Keratinocyte (primary cell): ENCODE results near the gene TMEM234. TPM values are rescaled to one million over a fixed set of nuclear protein-coding genes. Genes with fewer than 3 reads are reported as not detected.
A peak's percentile ranks its signal among the peaks of the same experiment; 100 is the strongest.

Experiments
- DNase-seq: peaks from one replicate; pipeline ENCODE4 v3.0.0-alpha.2; 2011; ENCODE audit warnings: low read depth, missing footprints, low spot score
- FAIRE-seq: peaks from 2 replicates; lab custom pipeline; 2011; peaks lifted over from hg19 to GRCh38; lab: Jason Lieb, UNC
- H2AFZ ChIP-seq: 2 replicates; pipeline ENCODE4 v1.6.0; 2012; ENCODE audit warnings: low read length, control low read depth, inconsistent platforms; ENCODE audit not compliant: control insufficient read depth
- H3K27ac ChIP-seq: 2 replicates; pipeline ENCODE4 v1.5.1; 2011; ENCODE audit warnings: low read length; ENCODE audit not compliant: control insufficient read depth, insufficient read depth
- H3K27me3 ChIP-seq: 3 replicates; pipeline ENCODE4 v1.6.0; 2011; ENCODE audit warnings: low read length; ENCODE audit not compliant: control insufficient read depth, insufficient read depth; ENCODE audit errors: extremely low read depth
- H3K36me3 ChIP-seq, 2 experiments: 2 replicates in 1 of 2; 3 replicates in 1 of 2; pipeline ENCODE4 v1.5.1; 2011; ENCODE audit warnings: low read length in 2 of 2, mild to moderate bottlenecking in 1 of 2; ENCODE audit not compliant: control insufficient read depth in 2 of 2, insufficient read depth in 2 of 2; ENCODE audit errors: extremely low read depth in 1 of 2
- H3K4me1 ChIP-seq: 3 replicates; pipeline ENCODE4 v1.5.1; 2011; ENCODE audit warnings: low read length; ENCODE audit not compliant: control insufficient read depth, insufficient read depth; ENCODE audit errors: extremely low read depth
- H3K4me2 ChIP-seq: 3 replicates; pipeline ENCODE4 v1.6.0; 2011; ENCODE audit warnings: low read depth, low read length; ENCODE audit not compliant: control insufficient read depth, insufficient read depth; ENCODE audit errors: extremely low read depth
- H3K4me3 ChIP-seq, 3 experiments: fragments of 200-600 bp in 1 of 3; sonication (generic) in 1 of 3; 2 replicates in 2 of 3; 3 replicates in 1 of 3; pipeline ENCODE4 v1.5.1; 2011 to 2016; ENCODE audit warnings: low read length in 3 of 3, mild to moderate bottlenecking in 3 of 3, control low read depth in 2 of 3, inconsistent platforms in 1 of 3, low read depth in 1 of 3, mixed read lengths in 1 of 3, mixed run types in 1 of 3, moderate library complexity in 1 of 3; ENCODE audit not compliant: control insufficient read depth in 2 of 3, insufficient read depth in 2 of 3; ENCODE audit errors: extremely low read depth in 1 of 3
- H3K79me2 ChIP-seq: 2 replicates; pipeline ENCODE4 v1.6.0; 2012; ENCODE audit warnings: low read length; ENCODE audit not compliant: control insufficient read depth, insufficient read depth
- H3K9ac ChIP-seq: 3 replicates; pipeline ENCODE4 v1.6.0; 2011; ENCODE audit warnings: low read length; ENCODE audit not compliant: control insufficient read depth, insufficient read depth; ENCODE audit errors: extremely low read depth
- H3K9me1 ChIP-seq: 3 replicates; pipeline ENCODE4 v1.6.0; 2011; ENCODE audit warnings: low read length; ENCODE audit not compliant: control insufficient read depth, insufficient read depth; ENCODE audit errors: extremely low read depth
- H3K9me3 ChIP-seq: 2 replicates; pipeline ENCODE4 v1.5.1; 2012; ENCODE audit warnings: low read depth, low read length; ENCODE audit not compliant: control insufficient read depth
- H4K20me1 ChIP-seq: 3 replicates; pipeline ENCODE4 v1.6.0; 2011; ENCODE audit warnings: low read length; ENCODE audit not compliant: control insufficient read depth, insufficient read depth; ENCODE audit errors: extremely low read depth
- EZH2 ChIP-seq: IDR thresholded peaks from one replicate; pipeline ENCODE4 v1.6.1; 2012; ENCODE audit warnings: inconsistent platforms, mild to moderate bottlenecking, low read length, moderate library complexity
- dilution Hi-C: fragments of 300-500 bp; cut with MboI; formaldehyde crosslinking; loops from one replicate; pipeline ENCODE4 v1.7.0; 2020; ENCODE audit warnings: low sequenced_read_pairs; ENCODE audit not compliant: extremely low pct_ligation_motif_present
- polyA plus RNA-seq, 5 experiments: library from polyadenylated mRNA; depleted of rRNA in 3 of 5; stranded (reverse) in 3 of 5; stranded (forward) in 1 of 5; unstranded in 1 of 5; fragments of >200 nt; gene quantifications; 1 replicate in 1 of 5; 2 replicates in 3 of 5; 3 replicates in 1 of 5; pipeline versions ENCODE4 v1.2.1 to v1.2.3, GENCODE V29; 2011 to 2012; ENCODE audit warnings: missing spikeins in 2 of 5, low read depth in 1 of 5, low replicate concordance in 1 of 5
- TF ChIP-seq, protein P1 (sequence below), 3 experiments: IDR thresholded peaks in 1 of 3; conservative IDR thresholded peaks in 1 of 3; optimal IDR thresholded peaks in 1 of 3; 2 replicates in 2 of 3; 3 replicates in 1 of 3; pipeline versions ENCODE3 to v1.5.1; 2011; ENCODE audit warnings: low read length in 3 of 3, mild to moderate bottlenecking in 3 of 3, moderate library complexity in 2 of 3, control low read depth in 1 of 3, inconsistent platforms in 1 of 3; ENCODE audit not compliant: insufficient read depth in 2 of 3; ENCODE audit errors: extremely low read depth in 1 of 3

TMEM234 gene
- polyA plus RNA-seq, 1 donor (not counting 4 experiments of a cell fraction or from before 2014, with no cell fraction given) = 14.4 TPM

GRCh38 chr1:32186077-32186476 lies 36.1 kb downstream of the TMEM234 start:
- Histone ChIP-seq H3K36me3 (peaks cover 29 to 70% of the 10 kb centered on the region in 2 experiments), H3K4me1 (peaks cover 11% of the 10 kb centered on the region), H4K20me1 (peaks cover 4% of the 10 kb centered on the region), H3K4me3 (no peak overlapping the region), H3K9ac (no peak overlapping the region), H3K27me3 (no peaks in the 10 kb centered on the region), H2AFZ (no peak overlapping the region), H3K4me2 (no peak overlapping the region), H3K9me3 (no peaks in the 10 kb centered on the region), H3K9me1 (peaks cover 7% of the 10 kb centered on the region), H3K27ac (peak overlapping the region; percentile 2), H3K79me2 (peaks cover 56% of the 10 kb centered on the region)
- dilution Hi-C loops = no loop called here
- FAIRE-seq (no peak), DNase-seq (no peak)
- no peak for TF ChIP-seq EZH2
- TF ChIP-seq, protein P1, sequence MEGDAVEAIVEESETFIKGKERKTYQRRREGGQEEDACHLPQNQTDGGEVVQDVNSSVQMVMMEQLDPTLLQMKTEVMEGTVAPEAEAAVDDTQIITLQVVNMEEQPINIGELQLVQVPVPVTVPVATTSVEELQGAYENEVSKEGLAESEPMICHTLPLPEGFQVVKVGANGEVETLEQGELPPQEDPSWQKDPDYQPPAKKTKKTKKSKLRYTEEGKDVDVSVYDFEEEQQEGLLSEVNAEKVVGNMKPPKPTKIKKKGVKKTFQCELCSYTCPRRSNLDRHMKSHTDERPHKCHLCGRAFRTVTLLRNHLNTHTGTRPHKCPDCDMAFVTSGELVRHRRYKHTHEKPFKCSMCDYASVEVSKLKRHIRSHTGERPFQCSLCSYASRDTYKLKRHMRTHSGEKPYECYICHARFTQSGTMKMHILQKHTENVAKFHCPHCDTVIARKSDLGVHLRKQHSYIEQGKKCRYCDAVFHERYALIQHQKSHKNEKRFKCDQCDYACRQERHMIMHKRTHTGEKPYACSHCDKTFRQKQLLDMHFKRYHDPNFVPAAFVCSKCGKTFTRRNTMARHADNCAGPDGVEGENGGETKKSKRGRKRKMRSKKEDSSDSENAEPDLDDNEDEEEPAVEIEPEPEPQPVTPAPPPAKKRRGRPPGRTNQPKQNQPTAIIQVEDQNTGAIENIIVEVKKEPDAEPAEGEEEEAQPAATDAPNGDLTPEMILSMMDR (optimal IDR thresholded peaks at IDR 0.05 in 1 of 3, IDR thresholded peaks at IDR 0.05 in 1 of 3, conservative IDR thresholded peaks at IDR 0.05 in 1 of 3; ENCODE audit: extremely low read depth in 1 of 3, insufficient read depth in 2 of 3, low read length in 3 of 3) = no peak

- FAIRE-seq = no peak
- Histone ChIP-seq H3K36me3 (peaks cover 23 to 62% of the 10 kb centered on the region in 2 experiments), H2AFZ (no peak overlapping the region), H3K27me3 (no peaks in the 10 kb centered on the region), H3K4me2 (no peak overlapping the region), H3K9me3 (no peaks in the 10 kb centered on the region), H3K79me2 (peaks cover 65% of the 10 kb centered on the region), H4K20me1 (peaks cover 4% of the 10 kb centered on the region), H3K9ac (no peak overlapping the region), H3K27ac (no peak overlapping the region), H3K9me1 (peaks cover 7% of the 10 kb centered on the region), H3K4me1 (peaks cover 15% of the 10 kb centered on the region), H3K4me3 (no peak overlapping the region)
- TF ChIP-seq, protein P1 (optimal IDR thresholded peaks at IDR 0.05 in 1 of 3, IDR thresholded peaks at IDR 0.05 in 1 of 3, conservative IDR thresholded peaks at IDR 0.05 in 1 of 3; ENCODE audit: extremely low read depth in 1 of 3, insufficient read depth in 2 of 3, low read length in 3 of 3) = no peak
- no peak for TF ChIP-seq EZH2
- dilution Hi-C loops = no loop called here
- no peak for DNase-seq
These were observed 37.5 kb downstream of the TMEM234 start for GRCh38 chr1:32184650-32185049.
